HepG2 (cell line): ENCODE measurements around the gene PRPF38A. TPM values are rescaled to one million over a fixed set of nuclear protein-coding genes. Genes with fewer than 3 reads are reported as not detected.

Experiments used
- ASH2L ChIP-seq: fragments of 300-600, 200-600 bp; sonication (generic); IDR thresholded peaks from 2 replicates; pipeline ENCODE4 v1.7.0; 2017; ENCODE audit warnings: low read depth, mild to moderate bottlenecking, moderate library complexity, mixed read lengths, low read length; ENCODE audit not compliant: insufficient read length
- BHLHE40 ChIP-seq: IDR thresholded peaks from 2 replicates; pipeline ENCODE4 v1.6.1; 2011; ENCODE audit warnings: low read length, improper control_type of control experiment
- ETV6 ChIP-seq: sonication (generic); formaldehyde crosslinking; conservative IDR thresholded peaks from 2 replicates; pipeline ENCODE4 v1.4.0; 2020; ENCODE audit warnings: missing genetic modification reagents
- HDAC1 ChIP-seq: sonication (generic); formaldehyde crosslinking; IDR thresholded peaks from 2 replicates; pipeline ENCODE4 v1.5.1; 2020; ENCODE audit warnings: mild to moderate bottlenecking, missing genetic modification reagents
- JDP2 ChIP-seq: sonication (generic); formaldehyde crosslinking; IDR thresholded peaks from 2 replicates; pipeline ENCODE4 v1.8.1; 2022; ENCODE audit warnings: missing genetic modification reagents, borderline replicate concordance
- MAZ ChIP-seq, 2 experiments: sonication (generic) in 1 of 2; formaldehyde crosslinking in 1 of 2; IDR thresholded peaks; 2 replicates each; pipeline versions ENCODE4 v1.5.0 to v1.6.1; 2012 to 2020; ENCODE audit warnings: low read depth in 2 of 2, mild to moderate bottlenecking in 2 of 2, borderline replicate concordance in 1 of 2, improper control_type of control experiment in 1 of 2, low read length in 1 of 2, missing genetic modification reagents in 1 of 2, moderate library complexity in 1 of 2
- MBNL3 ChIP-seq: fragments of 250-450 bp; sonication (Bioruptor Pico); conservative IDR thresholded peaks from 2 replicates; pipeline ENCODE4 v1.8.0; 2022; ENCODE audit warnings: mild to moderate bottlenecking, inconsistent platforms
- MED8 ChIP-seq: sonication (generic); formaldehyde crosslinking; IDR thresholded peaks from 2 replicates; pipeline ENCODE4 v1.8.1; 2023; ENCODE audit warnings: mild to moderate bottlenecking, missing genetic modification reagents; ENCODE audit not compliant: insufficient replicate concordance
- NBN ChIP-seq: fragments of 450-650 bp; conservative IDR thresholded peaks from 2 replicates; pipeline ENCODE4 v1.6.1; 2017
- NCOA1 ChIP-seq: sonication (generic); formaldehyde crosslinking; IDR thresholded peaks from 2 replicates; pipeline ENCODE4 v1.9.0; 2021; ENCODE audit warnings: missing genetic modification reagents
- PHF20 ChIP-seq: sonication (generic); formaldehyde crosslinking; IDR thresholded peaks from 2 replicates; pipeline ENCODE4 v1.5.0; 2020; ENCODE audit warnings: mild to moderate bottlenecking, missing genetic modification reagents
- POGZ ChIP-seq: sonication (generic); formaldehyde crosslinking; IDR thresholded peaks from 2 replicates; pipeline ENCODE4 v1.4.0; 2020; ENCODE audit warnings: mild to moderate bottlenecking, missing genetic modification reagents
- RXRB ChIP-seq: IDR thresholded peaks from 2 replicates; pipeline ENCODE4 v1.6.1; 2016; ENCODE audit warnings: borderline replicate concordance, missing genetic modification reagents, missing compliant biosample characterization
- SATB2 ChIP-seq: sonication (generic); formaldehyde crosslinking; IDR thresholded peaks from 2 replicates; pipeline ENCODE4 v1.5.0; 2020; ENCODE audit warnings: missing genetic modification reagents
- SMARCE1 ChIP-seq: fragments of 450-650 bp; IDR thresholded peaks from 2 replicates; pipeline ENCODE4 v1.6.1; 2017; ENCODE audit warnings: borderline replicate concordance
- SMYD3 ChIP-seq: sonication (generic); formaldehyde crosslinking; IDR thresholded peaks from 2 replicates; pipeline ENCODE4 v1.8.1; 2023; ENCODE audit warnings: mild to moderate bottlenecking, missing genetic modification reagents
- STAG1 ChIP-seq: sonication (generic); formaldehyde crosslinking; IDR thresholded peaks from 2 replicates; pipeline ENCODE4 v1.4.0; 2020; ENCODE audit warnings: missing genetic modification reagents
- THAP11 ChIP-seq: IDR thresholded peaks from 2 replicates; pipeline ENCODE4 v1.6.1; 2016; ENCODE audit warnings: missing biosample characterization, missing genetic modification reagents
- YY1 ChIP-seq: IDR thresholded peaks from 2 replicates; pipeline ENCODE4 v1.6.1; 2011; ENCODE audit warnings: low read length, low read depth, moderate library complexity, mild to moderate bottlenecking; ENCODE audit not compliant: insufficient read depth, insufficient replicate concordance
- ZBTB7B ChIP-seq: sonication (generic); formaldehyde crosslinking; IDR thresholded peaks from 2 replicates; pipeline ENCODE4 v1.4.0; 2020; ENCODE audit warnings: missing genetic modification reagents
- ZFX ChIP-seq: sonication (generic); formaldehyde crosslinking; IDR thresholded peaks from 2 replicates; pipeline ENCODE4 v1.4.0; 2020; ENCODE audit warnings: mild to moderate bottlenecking, low read depth, missing genetic modification reagents, moderate library complexity
- ZNF17 ChIP-seq: sonication (generic); formaldehyde crosslinking; IDR thresholded peaks from 2 replicates; pipeline ENCODE4 v1.5.0; 2020; ENCODE audit warnings: mild to moderate bottlenecking, missing genetic modification reagents
- ZNF274 ChIP-seq: sonication (generic); formaldehyde crosslinking; IDR thresholded peaks from 2 replicates; pipeline ENCODE4 v1.5.1; 2020; ENCODE audit warnings: mild to moderate bottlenecking, missing genetic modification reagents
- ZNF30 ChIP-seq: sonication (generic); formaldehyde crosslinking; IDR thresholded peaks from 2 replicates; pipeline ENCODE4 v1.5.0; 2020; ENCODE audit warnings: mild to moderate bottlenecking, missing genetic modification reagents
- ZNF616 ChIP-seq: sonication (generic); formaldehyde crosslinking; IDR thresholded peaks from 2 replicates; pipeline ENCODE4 v1.5.0; 2020; ENCODE audit warnings: low read depth, mild to moderate bottlenecking, missing genetic modification reagents
- polyA plus RNA-seq, 8 experiments: library from polyadenylated mRNA; depleted of rRNA in 3 of 8; stranded (reverse) in 7 of 8; unstranded in 1 of 8; fragments of >200 nt; fragmentation: Illumina TruSeq in 4 of 8; extraction: Trizol in 4 of 8; gene quantifications; 2 replicates each; pipeline versions ENCODE4 v1.2.1 to v1.2.3, GENCODE V29; 2011 to 2016; ENCODE audit warnings: low read depth in 4 of 8, missing spikeins in 1 of 8, mixed read lengths in 1 of 8; ENCODE audit not compliant: insufficient read depth in 1 of 8
- total RNA-seq, 5 experiments: library from RNA; depleted of rRNA; stranded (reverse); fragments of >200 nt; fragmentation: Illumina TruSeq; extraction: Trizol; gene quantifications; 2 replicates each; pipeline ENCODE4 v1.2.3, GENCODE V29; 2016; ENCODE audit warnings: low read depth in 1 of 5
- TF ChIP-seq, protein P1 (sequence below): sonication (generic); formaldehyde crosslinking; IDR thresholded peaks from 2 replicates; pipeline ENCODE4 v1.5.0; 2020; ENCODE audit warnings: mild to moderate bottlenecking, missing genetic modification reagents
- TF ChIP-seq, protein P2 (sequence below): sonication (generic); formaldehyde crosslinking; IDR thresholded peaks from 2 replicates; pipeline ENCODE4 v1.4.0; 2020; ENCODE audit warnings: mild to moderate bottlenecking, missing genetic modification reagents

The PRPF38A gene
- total and polyA plus RNA-seq, 2 of the 13 experiments (the other 11 are each of a cell fraction or from before 2014, with no cell fraction given) = 18.3 to 45.5 TPM

DNA sequence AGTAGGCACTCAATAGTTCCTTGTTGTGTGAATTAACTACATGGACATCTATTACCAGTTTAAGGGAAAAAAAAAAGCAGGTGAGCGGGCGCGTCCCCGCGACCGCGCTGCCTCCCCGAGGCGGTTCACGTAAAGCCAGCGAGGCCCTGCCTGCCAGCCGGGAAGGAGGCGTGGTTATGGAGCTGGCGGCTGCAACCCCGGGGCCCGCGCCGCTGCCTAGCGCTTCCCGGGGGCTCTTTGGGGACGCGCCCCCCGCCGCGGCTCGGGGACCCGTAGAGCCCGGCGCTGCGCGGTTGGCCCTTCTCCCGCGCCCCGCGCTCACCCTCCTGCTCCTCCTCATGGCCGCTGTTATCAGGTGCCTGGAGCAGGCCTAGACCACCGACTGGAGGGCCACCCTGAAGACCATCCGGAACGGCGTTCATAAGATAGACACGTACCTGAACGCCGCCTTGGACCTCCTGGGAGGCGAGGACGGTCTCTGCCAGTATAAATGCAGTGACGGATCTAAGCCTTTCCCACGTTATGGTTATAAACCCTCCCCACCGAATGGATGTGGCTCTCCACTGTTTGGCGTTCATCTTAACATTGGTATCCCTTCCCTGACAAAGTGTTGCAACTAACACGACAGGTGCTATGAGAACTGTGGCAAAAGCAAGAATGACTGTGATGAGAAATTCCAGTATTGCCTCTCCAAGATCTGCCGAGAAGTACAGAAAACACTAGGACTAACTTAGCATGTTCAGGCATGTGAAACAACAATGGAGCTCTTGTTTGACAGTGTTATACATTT, 35.8 kb upstream of the PRPF38A start (continued):
- TF ChIP-seq, protein P1, sequence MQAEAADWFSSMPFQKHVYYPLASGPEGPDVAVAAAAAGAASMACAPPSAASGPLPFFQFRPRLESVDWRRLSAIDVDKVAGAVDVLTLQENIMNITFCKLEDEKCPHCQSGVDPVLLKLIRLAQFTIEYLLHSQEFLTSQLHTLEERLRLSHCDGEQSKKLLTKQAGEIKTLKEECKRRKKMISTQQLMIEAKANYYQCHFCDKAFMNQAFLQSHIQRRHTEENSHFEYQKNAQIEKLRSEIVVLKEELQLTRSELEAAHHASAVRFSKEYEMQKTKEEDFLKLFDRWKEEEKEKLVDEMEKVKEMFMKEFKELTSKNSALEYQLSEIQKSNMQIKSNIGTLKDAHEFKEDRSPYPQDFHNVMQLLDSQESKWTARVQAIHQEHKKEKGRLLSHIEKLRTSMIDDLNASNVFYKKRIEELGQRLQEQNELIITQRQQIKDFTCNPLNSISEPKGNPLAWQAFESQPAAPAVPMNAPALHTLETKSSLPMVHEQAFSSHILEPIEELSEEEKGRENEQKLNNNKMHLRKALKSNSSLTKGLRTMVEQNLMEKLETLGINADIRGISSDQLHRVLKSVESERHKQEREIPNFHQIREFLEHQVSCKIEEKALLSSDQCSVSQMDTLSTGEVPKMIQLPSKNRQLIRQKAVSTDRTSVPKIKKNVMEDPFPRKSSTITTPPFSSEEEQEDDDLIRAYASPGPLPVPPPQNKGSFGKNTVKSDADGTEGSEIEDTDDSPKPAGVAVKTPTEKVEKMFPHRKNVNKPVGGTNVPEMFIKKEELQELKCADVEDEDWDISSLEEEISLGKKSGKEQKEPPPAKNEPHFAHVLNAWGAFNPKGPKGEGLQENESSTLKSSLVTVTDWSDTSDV (CRISPR knock-in tag) = no peak; the same call in 1 of the 2 replicates
- TF ChIP-seq POGZ (CRISPR knock-in tag) (0 out of 2 replicates have a peak, but pooled peaks have one; percentile 28), SMYD3 (CRISPR knock-in tag) (no peak), NCOA1 (no peak), ZNF17 (CRISPR knock-in tag) (no peak), NBN (no peak), ZNF616 (0 out of 2 replicates have a peak, but pooled peaks have one; percentile 26), PHF20 (CRISPR knock-in tag) (peak; percentile 40), RXRB (CRISPR knock-in tag) (0 out of 2 replicates have a peak, but pooled peaks have one; percentile 18), MAZ (IDR thresholded peaks at IDR 0.05; ENCODE audit: borderline replicate concordance, low read depth, low read length) (no peak), MAZ (CRISPR knock-in tag; IDR thresholded peaks at IDR 0.05; ENCODE audit: low read depth) (no peak), ZBTB7B (CRISPR knock-in tag) (peak; percentile 66; the same call in 1 of the 2 replicates), BHLHE40 (no peak), SMARCE1 (no peak), MBNL3 (CRISPR knock-in tag) (no peak), HDAC1 (peak; percentile 50; the same call in 1 of the 2 replicates), YY1 (peak; percentile 43), STAG1 (CRISPR knock-in tag) (peak; percentile 55), ASH2L (peak; percentile 47), SATB2 (no peak), ZNF274 (CRISPR knock-in tag) (no peak), MED8 (CRISPR knock-in tag) (no peak), JDP2 (CRISPR knock-in tag) (no peak), ZFX (peak; percentile 88), ETV6 (CRISPR knock-in tag) (no peak), THAP11 (CRISPR knock-in tag) (0 out of 2 replicates have a peak, but pooled peaks have one; percentile 3), ZNF30 (CRISPR knock-in tag) (no peak)
- TF ChIP-seq, protein P2, sequence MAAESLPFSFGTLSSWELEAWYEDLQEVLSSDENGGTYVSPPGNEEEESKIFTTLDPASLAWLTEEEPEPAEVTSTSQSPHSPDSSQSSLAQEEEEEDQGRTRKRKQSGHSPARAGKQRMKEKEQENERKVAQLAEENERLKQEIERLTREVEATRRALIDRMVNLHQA (CRISPR knock-in tag) = no peak
